Endothelial cell of umbilical vein (primary cell): ENCODE results near the gene LAMTOR5. TPM values are rescaled to one million over a fixed set of nuclear protein-coding genes. Genes with fewer than 3 reads are reported as not detected.

ENCODE experiments used
- BruUV-seq: library from RNA; stranded (reverse); fragments of 400-500 nt; replicated peaks from 2 replicates; lab custom pipeline; 2021; lab: Mats Ljungman, UMichigan
- CTCF ChIA-PET: fragments of 300-600, 350-600 bp; sonication (Branson Sonifier 250); formaldehyde crosslinking; loops from one replicate; lab custom pipeline; 2021; ENCODE audit warnings: antibody characterized with exemption, inconsistent platforms; lab: Charles Lee
- POLR2A ChIA-PET: fragments of 300-600, 350-600 bp; sonication (Branson Sonifier 250); formaldehyde crosslinking; loops from one replicate; lab custom pipeline; 2021; ENCODE audit warnings: antibody characterized with exemption, inconsistent platforms; lab: Charles Lee
- DNase-seq: peaks from one replicate; pipeline ENCODE4 v3.0.0-alpha.2; 2011; ENCODE audit warnings: low read depth, low spot score
- FAIRE-seq: peaks from 2 replicates; lab custom pipeline; 2011; peaks lifted over from hg19 to GRCh38; lab: Jason Lieb, UNC
- H2AFZ ChIP-seq: 2 replicates; pipeline ENCODE4 v1.6.0; 2012; ENCODE audit warnings: low read depth, low read length, control low read depth, inconsistent platforms
- H3K27ac ChIP-seq: 2 replicates; pipeline ENCODE4 v1.5.1; 2011; ENCODE audit warnings: low read depth, mild to moderate bottlenecking, control low read depth, low read length, moderate library complexity; ENCODE audit not compliant: insufficient read depth
- H3K27me3 ChIP-seq, 2 experiments: 2 replicates each; pipeline versions ENCODE4 v1.6.0 to v1.6.1; 2011; ENCODE audit warnings: low read length in 2 of 2, mixed read lengths in 1 of 2; ENCODE audit not compliant: control insufficient read depth in 2 of 2, insufficient read depth in 2 of 2
- H3K36me3 ChIP-seq, 2 experiments: 2 replicates in 1 of 2; 3 replicates in 1 of 2; pipeline ENCODE4 v1.5.1; 2011; ENCODE audit warnings: low read length in 2 of 2, mild to moderate bottlenecking in 1 of 2, moderate library complexity in 1 of 2; ENCODE audit not compliant: control insufficient read depth in 2 of 2, insufficient read depth in 2 of 2; ENCODE audit errors: extremely low read depth in 1 of 2
- H3K4me1 ChIP-seq: 3 replicates; pipeline ENCODE4 v1.5.1; 2011; ENCODE audit warnings: mild to moderate bottlenecking, low read length; ENCODE audit not compliant: control insufficient read depth, insufficient read depth; ENCODE audit errors: extremely low read depth
- H3K4me2 ChIP-seq: 2 replicates; pipeline ENCODE4 v1.6.1; 2011; ENCODE audit warnings: low read length, control low read depth, mixed read lengths; ENCODE audit not compliant: insufficient read depth
- H3K4me3 ChIP-seq, 3 experiments: fragments of 200-600 bp in 1 of 3; sonication (generic), shearing (Covaris generic) in 1 of 3; replicated peaks in 1 of 3; 2 replicates each; pipeline ENCODE4 v1.5.1; 2011 to 2016; ENCODE audit warnings: control low read depth in 3 of 3, low read length in 3 of 3, mild to moderate bottlenecking in 2 of 3, inconsistent platforms in 1 of 3, low read depth in 1 of 3, moderate library complexity in 1 of 3; ENCODE audit not compliant: insufficient read depth in 1 of 3
- H3K79me2 ChIP-seq: 2 replicates; pipeline ENCODE4 v1.6.0; 2012; ENCODE audit warnings: low read length, inconsistent platforms; ENCODE audit not compliant: control insufficient read depth, insufficient read depth
- H3K9ac ChIP-seq: replicated peaks from 2 replicates; pipeline ENCODE3; 2011; ENCODE audit warnings: low read length, control low read depth; ENCODE audit not compliant: insufficient read depth; ENCODE audit errors: extremely low read depth
- H3K9me1 ChIP-seq: replicated peaks from 3 replicates; pipeline ENCODE4 v1.6.0; 2011; ENCODE audit warnings: mild to moderate bottlenecking, low read length; ENCODE audit not compliant: control insufficient read depth, insufficient read depth; ENCODE audit errors: extremely low read depth
- H3K9me3 ChIP-seq: replicated peaks from 2 replicates; pipeline ENCODE4 v1.5.1; 2012; ENCODE audit warnings: low read length, inconsistent platforms; ENCODE audit not compliant: control insufficient read depth, insufficient read depth
- H4K20me1 ChIP-seq: replicated peaks from 2 replicates; pipeline ENCODE3; 2011; ENCODE audit warnings: mild to moderate bottlenecking, low read length; ENCODE audit not compliant: control insufficient read depth, insufficient read depth; ENCODE audit errors: extremely low read depth
- EZH2 ChIP-seq: IDR thresholded peaks from 2 replicates; pipeline ENCODE4 v1.6.1; 2012; ENCODE audit warnings: borderline replicate concordance, low read depth, mild to moderate bottlenecking, moderate library complexity, low read length, inconsistent platforms; ENCODE audit not compliant: severe bottlenecking
- FOS ChIP-seq: IDR thresholded peaks from 2 replicates; pipeline ENCODE4 v1.6.1; 2011; ENCODE audit warnings: mild to moderate bottlenecking, low read length, moderate library complexity, borderline replicate concordance; ENCODE audit not compliant: insufficient read depth
- GATA2 ChIP-seq: IDR thresholded peaks from 2 replicates; pipeline ENCODE4 v1.7.0; 2011; ENCODE audit warnings: low read depth, mild to moderate bottlenecking, moderate library complexity, mixed read lengths, low read length; ENCODE audit not compliant: insufficient read length, insufficient read depth
- JUN ChIP-seq: IDR thresholded peaks from 2 replicates; pipeline ENCODE4 v1.6.1; 2011; ENCODE audit warnings: borderline replicate concordance, low read depth; ENCODE audit not compliant: insufficient read length, insufficient read depth
- MYC ChIP-seq: IDR thresholded peaks from one replicate; pipeline ENCODE4 v1.6.1; 2011; ENCODE audit warnings: mild to moderate bottlenecking, low read depth, low read length
- POLR2A ChIP-seq: IDR thresholded peaks from 2 replicates; pipeline ENCODE4 v1.6.1; 2012; ENCODE audit warnings: low read depth, mild to moderate bottlenecking, control low read depth, low read length
- POLR2AphosphoS5 ChIP-seq: IDR thresholded peaks from 2 replicates; pipeline ENCODE4 v1.6.1; 2012; ENCODE audit warnings: low read depth, mild to moderate bottlenecking, control low read depth, low read length, moderate library complexity; ENCODE audit not compliant: insufficient read depth
- dilution Hi-C: fragments of 300-500 bp; cut with MboI; formaldehyde crosslinking; loops from one replicate; pipeline ENCODE4 v1.15.0; 2019; ENCODE audit warnings: low sequenced_read_pairs; ENCODE audit not compliant: extremely low pct_ligation_motif_present
- intact Hi-C: fragments of 100-400 bp; cut with micrococcal nuclease; formaldehyde crosslinking; loops from one replicate; pipeline ENCODE4 v1.10.0; 2022
- polyA plus RNA-seq, 4 experiments: library from polyadenylated mRNA; depleted of rRNA in 3 of 4; stranded (reverse) in 3 of 4; unstranded in 1 of 4; fragments of >200 nt; gene quantifications; 2 replicates each; pipeline versions ENCODE4 v1.2.1 to v1.2.3, GENCODE V29; 2011 to 2012; ENCODE audit warnings: missing spikeins in 1 of 4
- total RNA-seq: library from RNA; stranded (reverse); gene quantifications from 2 replicates; pipeline ENCODE4 v1.2.3, GENCODE V29; 2021
- TF ChIP-seq, protein P1 (sequence below), 2 donors: IDR thresholded peaks; 1 replicate in 1 of 2; 2 replicates in 1 of 2; pipeline ENCODE4 v1.5.1; 2011; ENCODE audit warnings: low read length in 2 of 2, mild to moderate bottlenecking in 2 of 2, moderate library complexity in 2 of 2, control low read depth in 1 of 2, inconsistent platforms in 1 of 2, low read depth in 1 of 2; ENCODE audit not compliant: insufficient read depth in 1 of 2; ENCODE audit errors: extremely low read depth in 1 of 2
- TF ChIP-seq, protein P2 (sequence below): IDR thresholded peaks from 2 replicates; pipeline ENCODE4 v1.6.1; 2011; ENCODE audit not compliant: insufficient read depth, insufficient read length

Gene LAMTOR5
- total and polyA plus RNA-seq, 2 donors (not counting 3 experiments of a cell fraction or from before 2014, with no cell fraction given): 150 to 503 TPM

DNA sequence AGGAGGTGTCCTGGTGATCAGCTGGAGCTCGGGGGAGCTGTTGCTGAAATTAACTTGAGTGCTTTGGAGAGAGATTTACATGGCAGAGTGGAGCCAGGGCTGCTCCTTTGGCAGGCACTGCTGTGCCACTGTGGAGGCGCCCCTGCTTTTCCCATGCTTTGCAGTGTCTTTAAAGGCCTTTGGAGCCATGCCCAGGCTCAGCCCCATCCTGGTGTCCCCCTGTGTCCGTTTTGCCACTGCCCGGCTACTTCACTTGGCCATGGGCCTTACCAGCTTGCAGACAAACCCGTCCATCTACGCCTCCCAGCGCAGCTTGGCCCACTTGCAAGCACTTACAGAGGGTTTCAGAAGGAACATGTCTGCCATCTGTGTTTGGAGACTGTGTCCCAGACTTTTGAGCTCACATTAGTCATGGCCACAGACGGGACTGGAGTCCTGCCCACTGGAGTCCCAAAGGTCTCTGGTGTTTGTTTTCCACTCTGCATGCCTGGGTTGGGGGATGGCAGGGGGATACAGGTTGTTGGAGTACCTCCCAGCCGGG, 18.2 kb upstream of the LAMTOR5 start:
- intact Hi-C loops (no loop called here), dilution Hi-C loops (no loop called here)
- Histone ChIP-seq H3K9ac (no peak overlapping the region), H3K4me1 (no peaks in the 10 kb centered on the region), H3K79me2 (no peaks in the 10 kb centered on the region), H3K36me3 (no peaks in the 10 kb centered on the region), H3K4me3 (no peak overlapping the region), H3K27me3 (peaks cover 9 to 10% of the 10 kb centered on the region in 2 experiments), H4K20me1 (no peaks in the 10 kb centered on the region), H3K4me2 (no peak overlapping the region), H2AFZ (no peak overlapping the region), H3K9me1 (no peaks in the 10 kb centered on the region), H3K9me3 (no peaks in the 10 kb centered on the region), H3K27ac (no peak overlapping the region)
- no peak for TF ChIP-seq POLR2AphosphoS5
- TF ChIP-seq POLR2A: no peak
- TF ChIP-seq, protein P1, sequence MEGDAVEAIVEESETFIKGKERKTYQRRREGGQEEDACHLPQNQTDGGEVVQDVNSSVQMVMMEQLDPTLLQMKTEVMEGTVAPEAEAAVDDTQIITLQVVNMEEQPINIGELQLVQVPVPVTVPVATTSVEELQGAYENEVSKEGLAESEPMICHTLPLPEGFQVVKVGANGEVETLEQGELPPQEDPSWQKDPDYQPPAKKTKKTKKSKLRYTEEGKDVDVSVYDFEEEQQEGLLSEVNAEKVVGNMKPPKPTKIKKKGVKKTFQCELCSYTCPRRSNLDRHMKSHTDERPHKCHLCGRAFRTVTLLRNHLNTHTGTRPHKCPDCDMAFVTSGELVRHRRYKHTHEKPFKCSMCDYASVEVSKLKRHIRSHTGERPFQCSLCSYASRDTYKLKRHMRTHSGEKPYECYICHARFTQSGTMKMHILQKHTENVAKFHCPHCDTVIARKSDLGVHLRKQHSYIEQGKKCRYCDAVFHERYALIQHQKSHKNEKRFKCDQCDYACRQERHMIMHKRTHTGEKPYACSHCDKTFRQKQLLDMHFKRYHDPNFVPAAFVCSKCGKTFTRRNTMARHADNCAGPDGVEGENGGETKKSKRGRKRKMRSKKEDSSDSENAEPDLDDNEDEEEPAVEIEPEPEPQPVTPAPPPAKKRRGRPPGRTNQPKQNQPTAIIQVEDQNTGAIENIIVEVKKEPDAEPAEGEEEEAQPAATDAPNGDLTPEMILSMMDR (IDR thresholded peaks at IDR 0.05; ENCODE audit: extremely low read depth in 1 of 2, insufficient read depth in 1 of 2, low read depth in 1 of 2, low read length in 2 of 2): no peak
- no peak for TF ChIP-seq EZH2
- TF ChIP-seq MYC: no peak
- TF ChIP-seq FOS: no peak
- no peak for TF ChIP-seq GATA2
- TF ChIP-seq, protein P2, sequence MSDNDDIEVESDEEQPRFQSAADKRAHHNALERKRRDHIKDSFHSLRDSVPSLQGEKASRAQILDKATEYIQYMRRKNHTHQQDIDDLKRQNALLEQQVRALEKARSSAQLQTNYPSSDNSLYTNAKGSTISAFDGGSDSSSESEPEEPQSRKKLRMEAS: no peak
- TF ChIP-seq JUN: no peak
- FAIRE-seq (no peak), DNase-seq (no peak)
- POLR2A ChIA-PET: no interaction called here
- CTCF ChIA-PET: interaction anchor here (1.0 kb wide), 1 partner anchor 35 kb away, joined by 7 read pairs; no protein-coding TSS in a partner anchor
- BruUV-seq: no TSS peak
